Measurements from ENCODE around the gene RHOBTB3. TPM values are rescaled to one million over a fixed set of nuclear protein-coding genes. Genes with fewer than 3 reads are reported as not detected.

Gene RHOBTB3
- total and polyA plus RNA-seq, 4 donors = 10.5 to 59.8 (median 39.8) TPM

- TF ChIP-seq, protein P1, sequence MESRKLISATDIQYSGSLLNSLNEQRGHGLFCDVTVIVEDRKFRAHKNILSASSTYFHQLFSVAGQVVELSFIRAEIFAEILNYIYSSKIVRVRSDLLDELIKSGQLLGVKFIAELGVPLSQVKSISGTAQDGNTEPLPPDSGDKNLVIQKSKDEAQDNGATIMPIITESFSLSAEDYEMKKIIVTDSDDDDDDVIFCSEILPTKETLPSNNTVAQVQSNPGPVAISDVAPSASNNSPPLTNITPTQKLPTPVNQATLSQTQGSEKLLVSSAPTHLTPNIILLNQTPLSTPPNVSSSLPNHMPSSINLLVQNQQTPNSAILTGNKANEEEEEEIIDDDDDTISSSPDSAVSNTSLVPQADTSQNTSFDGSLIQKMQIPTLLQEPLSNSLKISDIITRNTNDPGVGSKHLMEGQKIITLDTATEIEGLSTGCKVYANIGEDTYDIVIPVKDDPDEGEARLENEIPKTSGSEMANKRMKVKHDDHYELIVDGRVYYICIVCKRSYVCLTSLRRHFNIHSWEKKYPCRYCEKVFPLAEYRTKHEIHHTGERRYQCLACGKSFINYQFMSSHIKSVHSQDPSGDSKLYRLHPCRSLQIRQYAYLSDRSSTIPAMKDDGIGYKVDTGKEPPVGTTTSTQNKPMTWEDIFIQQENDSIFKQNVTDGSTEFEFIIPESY (IDR thresholded peaks at IDR 0.05) = no peak
- TF ChIP-seq SP1 (IDR thresholded peaks at IDR 0.05) = no peak
- no peak for TF ChIP-seq JUND (IDR thresholded peaks at IDR 0.05)
Observed at GRCh38 chr5:95733107-95733665, 2.0 kb downstream of the RHOBTB3 start (continued).

DNA sequence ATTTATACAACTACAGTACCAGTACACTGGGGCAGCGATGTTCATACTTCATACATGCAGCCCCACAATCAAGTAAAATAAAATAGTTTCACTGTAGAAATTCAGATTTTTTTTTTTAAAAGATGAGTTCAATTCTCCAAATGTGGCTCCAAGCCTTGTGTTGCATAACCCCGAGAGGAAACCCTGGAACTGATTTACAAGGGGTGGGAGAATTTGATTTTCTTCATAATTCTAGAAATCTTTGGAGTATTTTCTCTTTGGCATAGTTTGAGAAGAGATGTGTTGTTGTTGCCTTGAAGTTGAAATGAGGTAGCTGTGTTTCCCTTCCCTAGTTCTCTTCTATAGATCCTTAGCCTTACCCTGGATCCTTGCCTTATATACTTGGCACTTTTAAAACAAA is 3.1 kb downstream of the RHOBTB3 start:
- Histone ChIP-seq H3K4me1 (ENCODE audit: control insufficient read depth in 4 of 4, insufficient read depth in 4 of 4, low read length in 3 of 4) (peaks cover 14 to 64% (median 53%) of the 10 kb centered on the region in 4 donors), H3K27ac (ENCODE audit: low read depth in 1 of 2, low read length in 2 of 2) (peak overlapping the region in 1 of 2 donors; percentile 60), H3K9ac (ENCODE audit: low read depth in 1 of 2, low read length in 2 of 2) (peak overlapping the region in 1 of 2 donors; percentile 96), H3K36me3 (ENCODE audit: control insufficient read depth in 4 of 4, insufficient read depth in 3 of 4, low read depth in 1 of 4, low read length in 3 of 4) (peaks cover 0 to 2% (median 0%) of the 10 kb centered on the region in 4 donors), H3K4me3 (ENCODE audit: low read depth in 1 of 3, low read length in 3 of 3) (no peak overlapping the region), H3K27me3 (ENCODE audit: control insufficient read depth in 4 of 4, insufficient read depth in 4 of 4, low read length in 3 of 4) (no peaks in the 10 kb centered on the region), H3K9me3 (ENCODE audit: control insufficient read depth in 4 of 4, low read length in 3 of 4) (no peaks in the 10 kb centered on the region)
- WGBS = 59% methylated on average over 2 of the region's 2 CpGs
- TF ChIP-seq HNF4G (IDR thresholded peaks at IDR 0.05) (no peak), RXRA (IDR thresholded peaks at IDR 0.05) (no peak), TAF1 (conservative IDR thresholded peaks at IDR 0.05) (no peak), FOXA1 (IDR thresholded peaks at IDR 0.05) (no peak), EGR1 (IDR thresholded peaks at IDR 0.05; ENCODE audit: low read depth in 2 of 2) (no peak), NR2F2 (IDR thresholded peaks at IDR 0.05) (no peak), SP1 (IDR thresholded peaks at IDR 0.05) (no peak)
- TF ChIP-seq, protein P2, sequence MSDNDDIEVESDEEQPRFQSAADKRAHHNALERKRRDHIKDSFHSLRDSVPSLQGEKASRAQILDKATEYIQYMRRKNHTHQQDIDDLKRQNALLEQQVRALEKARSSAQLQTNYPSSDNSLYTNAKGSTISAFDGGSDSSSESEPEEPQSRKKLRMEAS (IDR thresholded peaks at IDR 0.05) = no peak
- TF ChIP-seq, protein P3, sequence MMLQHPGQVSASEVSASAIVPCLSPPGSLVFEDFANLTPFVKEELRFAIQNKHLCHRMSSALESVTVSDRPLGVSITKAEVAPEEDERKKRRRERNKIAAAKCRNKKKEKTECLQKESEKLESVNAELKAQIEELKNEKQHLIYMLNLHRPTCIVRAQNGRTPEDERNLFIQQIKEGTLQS (IDR thresholded peaks at IDR 0.05) = no peak
- TF ChIP-seq, protein P4, sequence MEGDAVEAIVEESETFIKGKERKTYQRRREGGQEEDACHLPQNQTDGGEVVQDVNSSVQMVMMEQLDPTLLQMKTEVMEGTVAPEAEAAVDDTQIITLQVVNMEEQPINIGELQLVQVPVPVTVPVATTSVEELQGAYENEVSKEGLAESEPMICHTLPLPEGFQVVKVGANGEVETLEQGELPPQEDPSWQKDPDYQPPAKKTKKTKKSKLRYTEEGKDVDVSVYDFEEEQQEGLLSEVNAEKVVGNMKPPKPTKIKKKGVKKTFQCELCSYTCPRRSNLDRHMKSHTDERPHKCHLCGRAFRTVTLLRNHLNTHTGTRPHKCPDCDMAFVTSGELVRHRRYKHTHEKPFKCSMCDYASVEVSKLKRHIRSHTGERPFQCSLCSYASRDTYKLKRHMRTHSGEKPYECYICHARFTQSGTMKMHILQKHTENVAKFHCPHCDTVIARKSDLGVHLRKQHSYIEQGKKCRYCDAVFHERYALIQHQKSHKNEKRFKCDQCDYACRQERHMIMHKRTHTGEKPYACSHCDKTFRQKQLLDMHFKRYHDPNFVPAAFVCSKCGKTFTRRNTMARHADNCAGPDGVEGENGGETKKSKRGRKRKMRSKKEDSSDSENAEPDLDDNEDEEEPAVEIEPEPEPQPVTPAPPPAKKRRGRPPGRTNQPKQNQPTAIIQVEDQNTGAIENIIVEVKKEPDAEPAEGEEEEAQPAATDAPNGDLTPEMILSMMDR (IDR thresholded peaks at IDR 0.05; ENCODE audit: low read depth, low read length, missing input control) = no peak
- no peak for DNase-seq (ENCODE audit: low spot score)

DNA sequence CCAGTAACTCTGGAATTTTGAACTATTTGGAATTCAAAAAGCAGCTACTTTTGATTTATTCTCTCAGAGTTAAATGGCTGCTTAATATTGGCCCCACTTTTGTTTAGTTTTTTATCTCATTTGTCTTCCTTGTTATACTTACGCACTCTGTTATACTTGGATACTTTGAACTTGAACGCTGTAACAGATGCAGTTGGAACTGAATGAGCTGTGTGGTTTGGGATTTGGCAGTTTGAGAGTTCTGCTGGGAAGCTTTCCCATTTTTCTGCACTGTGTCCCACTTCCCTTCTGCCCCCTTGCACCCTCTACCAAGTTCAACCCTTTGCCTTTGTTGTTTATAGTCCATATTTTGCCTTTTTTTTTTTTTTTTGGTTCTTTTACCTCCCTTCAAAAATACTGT is 3.8 kb downstream of the RHOBTB3 start:
- Histone ChIP-seq H3K27me3 (ENCODE audit: control insufficient read depth in 4 of 4, insufficient read depth in 4 of 4, low read length in 3 of 4) (no peaks in the 10 kb centered on the region), H3K9me3 (ENCODE audit: control insufficient read depth in 4 of 4, low read length in 3 of 4) (no peaks in the 10 kb centered on the region), H3K27ac (ENCODE audit: low read depth in 1 of 2, low read length in 2 of 2) (peak overlapping the region; percentile 60 to 73), H3K36me3 (ENCODE audit: control insufficient read depth in 4 of 4, insufficient read depth in 3 of 4, low read depth in 1 of 4, low read length in 3 of 4) (peaks cover 0 to 2% (median 0%) of the 10 kb centered on the region in 4 donors), H3K4me3 (ENCODE audit: low read depth in 1 of 3, low read length in 3 of 3) (no peak overlapping the region), H3K9ac (ENCODE audit: low read depth in 1 of 2, low read length in 2 of 2) (peak overlapping the region in 1 of 2 donors; percentile 71), H3K4me1 (ENCODE audit: control insufficient read depth in 4 of 4, insufficient read depth in 4 of 4, low read length in 3 of 4) (peaks cover 14 to 65% (median 53%) of the 10 kb centered on the region in 4 donors)
- 24% methylated on average over 2 of the region's 2 CpGs for WGBS
- no peak for DNase-seq (ENCODE audit: low spot score)
- TF ChIP-seq NR2F2 (IDR thresholded peaks at IDR 0.05) (peak; percentile 15), GABPA (IDR thresholded peaks at IDR 0.05 in 1 of 2, conservative IDR thresholded peaks at IDR 0.05 in 1 of 2) (no peak), RXRA (IDR thresholded peaks at IDR 0.05) (peak; percentile 70 to 92), HNF4A (conservative IDR thresholded peaks at IDR 0.05) (peak; percentile 77 to 87), YY1 (IDR thresholded peaks at IDR 0.05) (peak; percentile 79), EGR1 (IDR thresholded peaks at IDR 0.05; ENCODE audit: low read depth in 2 of 2) (no peak), RAD21 (IDR thresholded peaks at IDR 0.05) (peak; percentile 23 to 42), FOXA2 (IDR thresholded peaks at IDR 0.05) (peak; percentile 21), FOXA1 (IDR thresholded peaks at IDR 0.05) (peak; percentile 20), JUND (IDR thresholded peaks at IDR 0.05) (peak; percentile 11 to 60), SP1 (IDR thresholded peaks at IDR 0.05) (peak; percentile 62), TAF1 (conservative IDR thresholded peaks at IDR 0.05) (no peak)
- TF ChIP-seq, protein P2 (IDR thresholded peaks at IDR 0.05) = peak; percentile 58
- TF ChIP-seq, protein P3 (IDR thresholded peaks at IDR 0.05) = no peak
- TF ChIP-seq, protein P1 (IDR thresholded peaks at IDR 0.05) = peak; percentile 46
- TF ChIP-seq, protein P4 (IDR thresholded peaks at IDR 0.05; ENCODE audit: low read depth, low read length, missing input control) = no peak
